GM12874 (cell line): Measurements from ENCODE around the gene SLC6A8.

Experiments used
- TF ChIP-seq, protein P1 (sequence below): IDR thresholded peaks from 2 replicates; pipeline ENCODE4 v1.5.1; 2011; ENCODE audit warnings: low read depth, mild to moderate bottlenecking, control low read depth, low read length, moderate library complexity; ENCODE audit not compliant: insufficient read depth

SLC6A8 gene

DNA sequence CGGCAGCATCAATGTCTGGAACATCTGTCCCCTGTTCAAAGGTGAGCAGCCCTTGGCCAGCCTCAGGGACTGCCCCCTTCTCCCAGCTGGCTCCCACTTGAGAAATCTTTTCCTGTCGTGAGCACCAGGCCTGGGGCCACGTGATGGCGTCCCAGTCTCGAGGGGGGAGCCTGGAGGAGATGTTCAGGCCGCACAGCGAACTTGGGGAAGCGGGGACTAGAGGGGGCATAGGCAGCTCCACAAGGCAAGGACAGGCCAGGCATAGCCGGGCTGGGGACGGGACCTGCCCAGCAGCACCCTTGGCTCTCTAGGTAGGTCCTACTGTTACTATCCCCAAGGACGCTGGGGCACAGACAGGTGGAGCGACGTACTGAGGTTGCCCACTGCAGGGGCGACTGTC is 2.7 kb downstream of the SLC6A8 start:
- TF ChIP-seq, protein P1, sequence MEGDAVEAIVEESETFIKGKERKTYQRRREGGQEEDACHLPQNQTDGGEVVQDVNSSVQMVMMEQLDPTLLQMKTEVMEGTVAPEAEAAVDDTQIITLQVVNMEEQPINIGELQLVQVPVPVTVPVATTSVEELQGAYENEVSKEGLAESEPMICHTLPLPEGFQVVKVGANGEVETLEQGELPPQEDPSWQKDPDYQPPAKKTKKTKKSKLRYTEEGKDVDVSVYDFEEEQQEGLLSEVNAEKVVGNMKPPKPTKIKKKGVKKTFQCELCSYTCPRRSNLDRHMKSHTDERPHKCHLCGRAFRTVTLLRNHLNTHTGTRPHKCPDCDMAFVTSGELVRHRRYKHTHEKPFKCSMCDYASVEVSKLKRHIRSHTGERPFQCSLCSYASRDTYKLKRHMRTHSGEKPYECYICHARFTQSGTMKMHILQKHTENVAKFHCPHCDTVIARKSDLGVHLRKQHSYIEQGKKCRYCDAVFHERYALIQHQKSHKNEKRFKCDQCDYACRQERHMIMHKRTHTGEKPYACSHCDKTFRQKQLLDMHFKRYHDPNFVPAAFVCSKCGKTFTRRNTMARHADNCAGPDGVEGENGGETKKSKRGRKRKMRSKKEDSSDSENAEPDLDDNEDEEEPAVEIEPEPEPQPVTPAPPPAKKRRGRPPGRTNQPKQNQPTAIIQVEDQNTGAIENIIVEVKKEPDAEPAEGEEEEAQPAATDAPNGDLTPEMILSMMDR: no peak

DNA sequence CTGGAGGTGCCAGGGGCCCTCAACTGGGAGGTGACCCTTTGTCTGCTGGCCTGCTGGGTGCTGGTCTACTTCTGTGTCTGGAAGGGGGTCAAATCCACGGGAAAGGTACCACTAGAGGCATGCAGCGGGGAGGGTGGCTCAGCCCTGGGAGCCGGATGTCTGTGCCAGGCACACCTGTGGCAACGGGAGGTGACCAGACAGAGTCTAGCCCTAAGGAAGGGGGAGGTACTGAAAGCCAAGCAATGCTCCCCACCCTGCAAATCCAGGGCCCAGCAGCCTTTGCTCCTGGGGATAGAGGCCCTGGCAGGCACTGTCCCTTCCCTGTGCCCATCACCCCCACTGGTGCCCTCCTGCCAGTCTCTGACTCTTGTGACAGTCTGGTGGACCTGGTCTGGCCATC is 4.3 kb downstream of the SLC6A8 start:
- TF ChIP-seq, protein P1: no peak

DNA sequence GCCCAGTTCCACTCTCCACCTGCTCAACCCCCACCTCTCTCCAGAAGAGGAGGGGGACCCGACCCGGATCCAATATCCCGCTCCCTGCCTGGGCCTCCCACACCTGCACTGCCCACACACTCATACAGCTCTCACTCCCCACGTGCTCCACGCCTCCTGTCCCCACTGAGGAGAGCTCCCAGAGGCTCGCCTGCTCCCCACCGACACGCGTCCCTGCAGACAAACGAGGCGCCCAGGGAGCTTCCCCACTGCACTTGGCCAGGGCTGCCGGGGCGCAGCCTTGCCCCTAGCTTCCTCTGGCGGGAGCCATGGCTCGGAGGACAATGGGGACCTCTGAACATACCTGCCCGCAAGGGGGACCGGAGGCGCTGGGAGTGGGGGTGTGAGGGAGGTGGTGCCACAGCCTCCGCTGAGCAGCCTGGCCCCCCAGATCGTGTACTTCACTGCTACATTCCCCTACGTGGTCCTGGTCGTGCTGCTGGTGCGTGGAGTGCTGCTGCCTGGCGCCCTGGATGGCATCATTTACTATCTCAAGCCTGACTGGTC is 5.0 kb downstream of the SLC6A8 start:
- TF ChIP-seq, protein P1: no peak

DNA sequence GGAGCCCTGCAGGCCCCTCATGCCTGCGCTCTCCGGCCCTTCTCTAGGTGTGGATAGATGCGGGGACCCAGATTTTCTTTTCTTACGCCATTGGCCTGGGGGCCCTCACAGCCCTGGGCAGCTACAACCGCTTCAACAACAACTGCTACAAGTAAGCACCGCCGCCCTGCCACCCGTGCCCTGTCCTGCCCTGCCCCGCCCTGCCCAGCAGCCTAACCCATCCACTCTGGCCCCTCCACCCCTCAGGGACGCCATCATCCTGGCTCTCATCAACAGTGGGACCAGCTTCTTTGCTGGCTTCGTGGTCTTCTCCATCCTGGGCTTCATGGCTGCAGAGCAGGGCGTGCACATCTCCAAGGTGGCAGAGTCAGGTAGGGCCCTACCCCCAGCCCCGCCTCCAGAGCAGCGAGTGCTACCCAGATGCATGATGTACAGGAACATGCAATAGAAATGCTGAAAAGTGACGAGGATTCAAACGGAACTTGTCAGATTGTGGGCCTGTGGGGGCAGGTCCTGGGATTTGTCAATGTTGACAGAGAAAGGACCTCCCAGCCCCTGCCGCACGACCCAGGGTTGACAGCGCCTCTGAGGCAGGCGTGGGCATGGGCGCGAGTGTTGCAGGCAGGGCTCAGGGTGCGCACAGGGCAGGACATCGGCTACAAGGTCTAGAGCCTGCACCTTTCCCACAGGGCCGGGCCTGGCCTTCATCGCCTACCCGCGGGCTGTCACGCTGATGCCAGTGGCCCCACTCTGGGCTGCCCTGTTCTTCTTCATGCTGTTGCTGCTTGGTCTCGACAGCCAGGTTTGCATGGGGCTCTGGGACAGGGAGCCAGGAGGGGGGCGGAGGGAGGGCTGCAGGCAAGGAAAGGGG is 5.7 kb downstream of the SLC6A8 start:
- TF ChIP-seq, protein P1: no peak

DNA sequence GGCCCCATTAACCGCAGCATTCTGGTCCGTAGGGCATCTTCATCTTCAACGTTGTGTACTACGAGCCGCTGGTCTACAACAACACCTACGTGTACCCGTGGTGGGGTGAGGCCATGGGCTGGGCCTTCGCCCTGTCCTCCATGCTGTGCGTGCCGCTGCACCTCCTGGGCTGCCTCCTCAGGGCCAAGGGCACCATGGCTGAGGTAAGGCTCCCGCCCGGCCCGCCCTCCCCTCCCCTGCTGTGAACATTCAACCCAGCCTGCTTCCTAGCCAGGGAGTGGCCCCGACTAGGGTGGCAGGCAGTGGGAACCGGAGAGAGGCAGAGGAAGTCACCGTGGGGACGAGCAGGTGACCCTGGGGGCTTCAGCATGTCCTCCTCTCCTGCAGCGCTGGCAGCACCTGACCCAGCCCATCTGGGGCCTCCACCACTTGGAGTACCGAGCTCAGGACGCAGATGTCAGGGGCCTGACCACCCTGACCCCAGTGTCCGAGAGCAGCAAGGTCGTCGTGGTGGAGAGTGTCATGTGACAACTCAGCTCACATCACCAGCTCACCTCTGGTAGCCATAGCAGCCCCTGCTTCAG is 7.1 kb downstream of the SLC6A8 start:
- TF ChIP-seq, protein P1: no peak

DNA sequence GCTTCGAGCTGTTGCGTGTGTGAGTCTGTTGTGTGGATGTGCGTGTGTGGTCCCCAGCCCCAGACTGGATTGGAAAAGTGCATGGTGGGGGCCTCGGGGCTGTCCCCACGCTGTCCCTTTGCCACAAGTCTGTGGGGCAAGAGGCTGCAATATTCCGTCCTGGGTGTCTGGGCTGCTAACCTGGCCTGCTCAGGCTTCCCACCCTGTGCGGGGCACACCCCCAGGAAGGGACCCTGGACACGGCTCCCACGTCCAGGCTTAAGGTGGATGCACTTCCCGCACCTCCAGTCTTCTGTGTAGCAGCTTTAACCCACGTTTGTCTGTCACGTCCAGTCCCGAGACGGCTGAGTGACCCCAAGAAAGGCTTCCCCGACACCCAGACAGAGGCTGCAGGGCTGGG is 8.4 kb downstream of the SLC6A8 start:
- TF ChIP-seq, protein P1: no peak

DNA sequence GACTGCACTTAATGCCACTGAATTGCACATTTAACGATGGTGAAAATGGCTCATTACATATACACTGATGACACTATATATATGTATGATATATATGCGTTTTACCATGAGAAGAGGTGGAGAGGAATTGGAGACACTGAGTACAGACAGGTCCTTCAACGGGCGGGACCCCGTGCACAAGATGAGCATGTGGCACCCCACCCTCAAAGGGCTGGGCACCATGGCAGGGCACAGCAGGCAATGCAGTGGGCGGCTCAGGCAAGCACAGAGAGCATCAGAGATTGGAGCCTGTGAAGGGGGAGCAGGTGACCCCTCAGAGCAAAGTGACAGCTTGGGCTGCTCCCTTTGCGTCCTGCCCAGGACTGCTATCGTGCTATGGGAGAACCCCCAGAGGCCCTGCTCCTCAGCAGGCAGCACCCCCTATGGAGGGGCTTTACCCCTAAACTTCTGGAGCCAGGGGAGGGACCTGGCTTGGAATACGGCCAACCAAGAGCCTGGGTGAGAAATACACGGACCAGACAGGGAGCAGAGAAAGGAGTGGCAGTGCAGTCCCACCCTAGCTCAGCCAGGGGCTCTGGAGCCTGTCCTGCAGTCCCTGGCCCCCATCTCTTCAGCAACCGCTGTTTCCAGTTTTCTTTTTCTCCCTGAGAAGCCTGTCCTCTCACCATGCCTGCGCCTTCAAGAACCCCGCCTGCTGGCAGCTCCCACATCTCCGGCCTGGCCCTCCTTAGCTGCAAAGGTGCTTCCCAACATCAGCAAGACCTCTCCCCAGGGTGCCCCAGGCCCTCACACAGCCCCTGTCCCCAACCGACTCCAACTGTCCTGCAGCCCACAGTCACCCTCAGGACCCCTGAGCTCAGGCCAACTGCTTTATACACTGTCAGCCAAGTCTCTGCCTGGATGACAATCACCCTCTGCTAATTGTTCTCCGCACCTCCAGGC is 10.5 kb downstream of the SLC6A8 start:
- TF ChIP-seq, protein P1: no peak
